ENCODE data around the gene ZNF90.
"Not testable (repeated sequence)": the region's sequence is repeated elsewhere in the genome, so short reads cannot be mapped to it uniquely, and the experiment has no call there.

DNA sequence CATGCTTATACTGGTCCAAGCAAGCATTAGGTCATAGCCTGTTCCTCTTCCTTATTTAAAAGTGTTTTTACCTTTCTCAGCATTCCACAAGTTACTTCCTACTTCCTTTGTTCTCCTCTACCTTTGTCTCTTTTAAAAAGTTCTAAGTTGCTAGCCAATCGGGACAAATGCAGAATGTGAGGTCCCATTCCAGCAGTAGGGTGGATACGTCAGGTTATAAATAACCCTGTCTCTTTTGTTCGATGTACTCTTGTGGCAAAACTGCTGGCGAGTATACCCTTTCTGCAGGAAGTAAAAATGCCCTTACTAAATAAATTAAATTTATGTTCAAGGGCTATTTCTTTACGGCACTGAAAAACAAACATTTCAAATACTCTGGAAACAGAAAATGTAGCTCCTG lies 32.1 kb upstream of the ZNF90 start:
- TF ChIP-seq CTCF (IDR thresholded peaks at IDR 0.05; ENCODE audit: low read length); EZH2 (optimal IDR thresholded peaks at IDR 0.05; ENCODE audit: low read depth, low read length): not testable (repeated sequence)
